NK-92 treated with Interleukin-12 subunit alpha and Interleukin-12 subunit beta, amount 100 ng/mL, for 24 hours (cell line): Measurements from ENCODE around the gene ISCU.
"Not testable (repeated sequence)": the region's sequence is repeated elsewhere in the genome, so short reads cannot be mapped to it uniquely, and the experiment has no call there.

Experiments
- DNase-seq: peaks from one replicate; lab custom pipeline; 2025; lab: John Stamatoyannopoulos, UW

The ISCU gene

DNA sequence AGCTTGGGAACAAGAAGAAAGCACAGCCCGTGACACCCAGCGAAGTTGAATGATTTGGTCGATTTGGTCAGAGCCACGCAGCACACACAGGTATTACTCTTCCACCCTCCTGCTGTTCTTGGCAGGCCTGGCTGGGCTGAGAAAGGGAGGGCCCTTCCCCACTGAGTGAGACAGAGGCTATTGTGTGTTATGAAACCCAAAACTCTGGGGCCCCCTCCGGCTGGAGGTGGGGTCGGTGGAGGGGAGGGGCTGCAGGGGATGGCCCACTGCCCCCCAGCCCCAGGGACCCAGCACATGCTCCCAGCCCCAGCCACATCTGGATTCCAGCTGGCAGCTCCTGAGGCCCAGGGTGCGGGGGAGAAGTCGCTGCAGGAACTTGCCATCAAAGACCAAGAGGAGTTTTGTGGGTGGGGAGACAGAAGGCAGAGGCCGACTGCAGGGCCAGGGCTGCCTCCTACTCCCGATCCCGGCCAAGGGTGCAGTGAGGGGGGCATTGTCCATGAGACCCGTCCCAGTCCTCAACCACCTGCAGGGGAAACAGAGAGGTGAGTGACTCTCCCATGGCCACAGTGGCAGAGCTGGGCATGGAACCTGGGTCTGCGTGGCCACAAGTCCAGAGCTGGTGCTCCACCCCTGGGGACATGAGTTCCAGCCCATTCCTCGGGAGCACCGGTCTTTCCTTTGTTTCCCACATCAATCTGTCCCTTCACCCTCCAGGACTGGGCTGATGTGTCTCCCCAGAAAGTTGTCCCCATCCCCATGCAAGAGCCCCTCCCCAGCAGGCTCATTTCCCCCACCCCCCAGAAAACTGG lies 26.8 kb downstream of the ISCU start:
- no peak for DNase-seq

DNA sequence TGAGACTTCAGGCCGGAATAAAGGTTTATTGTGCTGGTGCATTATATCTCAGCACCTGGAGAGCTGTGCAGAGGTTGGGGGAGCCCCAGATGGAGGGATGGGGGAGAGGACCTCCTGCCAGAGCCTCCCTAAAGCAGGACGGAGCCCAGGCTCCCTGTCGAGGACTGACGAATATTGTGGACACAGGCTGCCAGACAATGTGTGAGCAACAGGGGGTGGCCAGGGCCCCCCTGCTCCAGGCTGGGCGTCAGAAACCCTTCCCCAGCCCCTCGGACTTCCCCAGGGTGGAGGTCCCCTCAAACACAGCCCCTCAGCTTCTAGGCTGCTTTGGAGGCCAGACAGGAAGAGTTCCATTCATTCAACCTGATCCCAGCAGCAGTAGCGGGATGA lies 27.4 kb downstream of the ISCU start:
- DNase-seq, result no peak

DNA sequence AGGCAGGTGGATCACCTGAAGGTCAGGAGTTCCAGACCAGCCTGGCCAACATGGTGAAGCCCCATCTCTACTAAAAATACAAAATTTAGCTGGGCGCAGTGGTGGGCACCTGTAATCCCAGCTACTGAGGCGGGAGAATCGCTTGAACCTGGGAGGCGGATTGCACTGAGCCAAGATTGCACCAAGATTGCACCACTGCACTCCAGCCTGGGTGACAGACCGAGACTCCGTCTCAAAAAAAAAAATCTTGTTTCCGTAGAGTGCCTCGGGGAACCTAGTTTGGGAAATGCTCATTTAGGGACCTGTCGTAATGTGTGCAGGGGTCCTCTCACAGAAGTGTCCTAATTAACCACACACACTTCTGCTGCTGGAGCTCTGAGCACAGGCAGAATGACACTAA lies 28.1 kb downstream of the ISCU start:
- not testable (repeated sequence) for DNase-seq

DNA sequence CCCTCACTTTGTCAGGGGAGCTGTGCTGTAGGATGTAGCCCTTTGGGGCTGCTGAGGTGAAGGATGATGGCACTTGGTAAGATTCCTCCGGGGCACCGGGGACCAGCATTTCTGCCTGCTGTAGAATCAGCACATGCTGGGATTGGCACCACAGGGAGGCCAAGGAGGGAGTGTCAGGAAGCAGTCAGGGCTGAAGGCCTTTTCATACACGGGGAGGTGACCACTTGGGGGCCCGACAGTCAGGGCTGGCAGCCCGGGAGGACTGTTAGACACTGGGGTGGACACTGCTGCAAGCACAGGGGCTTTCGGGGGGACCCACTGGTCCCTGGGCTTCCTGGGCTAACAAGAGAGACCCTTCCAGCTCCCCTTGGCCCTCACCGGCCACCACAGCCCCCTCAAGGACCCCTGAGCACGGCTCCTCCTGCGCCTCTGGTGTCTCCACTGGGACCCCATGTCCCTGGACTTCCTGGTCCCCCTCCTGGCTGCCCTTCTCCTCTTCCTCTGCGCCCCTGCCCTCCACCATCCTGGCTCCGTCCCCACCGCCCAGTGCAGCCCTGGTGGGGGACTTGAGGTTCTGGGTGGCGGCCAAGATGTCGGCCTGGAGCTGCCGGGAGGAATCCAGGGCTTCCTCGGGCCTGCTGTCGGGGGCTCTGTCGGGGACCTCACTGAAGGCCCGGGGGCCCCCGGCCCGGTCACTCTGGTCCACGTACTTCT lies 29.0 kb downstream of the ISCU start:
- DNase-seq, result no peak

DNA sequence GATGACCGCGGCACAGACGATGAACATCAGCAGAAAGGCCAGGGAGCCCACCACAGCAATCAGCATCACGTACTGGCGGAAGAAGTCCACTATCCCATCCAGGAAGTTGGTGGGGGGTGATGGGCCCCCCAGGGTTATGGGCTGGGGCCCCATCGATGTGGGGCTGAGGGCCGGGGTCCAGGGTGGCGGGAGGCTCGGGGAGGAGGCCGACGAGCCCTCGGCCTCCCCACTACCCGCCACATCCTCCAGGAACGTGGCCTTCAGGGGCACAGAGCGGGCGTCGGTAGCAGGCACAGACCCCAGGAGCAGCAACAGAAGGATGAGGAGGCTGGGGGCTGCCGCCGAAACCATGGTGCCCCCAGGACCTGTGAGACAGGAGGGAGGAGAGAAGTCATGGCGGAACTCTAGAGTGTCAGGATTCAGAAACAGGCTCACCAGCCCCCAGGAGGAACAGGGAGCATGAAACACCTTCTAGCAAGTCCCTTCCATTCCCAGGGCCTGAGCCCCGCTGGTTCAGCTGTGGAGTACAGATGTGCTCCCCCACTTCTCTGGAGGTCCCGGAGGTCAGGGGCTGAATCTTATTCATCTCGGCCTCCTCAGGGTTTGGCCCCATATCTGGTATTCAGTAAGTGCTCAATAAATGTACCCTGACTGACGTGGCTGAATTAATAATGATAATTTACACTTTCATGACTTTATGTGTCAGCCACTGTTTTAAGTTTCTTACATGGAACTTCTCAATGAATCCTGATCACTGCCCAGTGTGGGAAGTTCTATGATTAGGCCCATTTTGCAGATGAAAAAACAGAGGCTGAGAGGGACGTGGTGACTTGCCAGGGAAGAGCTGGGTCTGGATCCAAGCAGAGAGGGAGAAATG lies 29.9 kb downstream of the ISCU start:
- DNase-seq, result no peak

DNA sequence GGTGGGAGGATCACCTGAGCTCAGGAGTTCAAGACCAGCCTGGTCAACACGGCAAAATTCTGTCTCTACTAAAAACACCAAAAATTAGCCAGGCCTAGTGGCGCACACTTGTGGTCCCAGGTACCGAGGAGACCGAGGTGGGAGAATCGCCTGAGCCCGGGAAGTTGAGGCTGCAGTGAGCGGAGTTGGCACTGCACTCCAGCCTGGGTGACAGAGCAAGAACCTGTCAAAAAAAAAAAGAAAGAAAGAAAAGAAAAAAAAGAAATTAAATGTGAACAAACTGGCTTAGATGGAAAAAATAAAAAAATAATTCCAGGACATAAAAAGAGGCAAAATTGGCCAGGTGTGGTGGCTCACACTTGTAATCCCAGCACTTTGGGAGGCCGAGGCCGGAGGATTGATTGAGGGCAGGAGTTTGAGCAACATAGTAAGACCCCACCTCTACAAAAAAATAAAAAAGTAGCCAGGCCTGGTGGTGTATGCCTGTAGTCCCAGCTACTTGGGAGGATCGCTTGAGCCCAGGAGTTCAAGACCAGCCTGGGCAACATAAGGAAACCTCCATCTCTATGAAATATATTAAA lies 32.0 kb downstream of the ISCU start:
- no peak for DNase-seq

DNA sequence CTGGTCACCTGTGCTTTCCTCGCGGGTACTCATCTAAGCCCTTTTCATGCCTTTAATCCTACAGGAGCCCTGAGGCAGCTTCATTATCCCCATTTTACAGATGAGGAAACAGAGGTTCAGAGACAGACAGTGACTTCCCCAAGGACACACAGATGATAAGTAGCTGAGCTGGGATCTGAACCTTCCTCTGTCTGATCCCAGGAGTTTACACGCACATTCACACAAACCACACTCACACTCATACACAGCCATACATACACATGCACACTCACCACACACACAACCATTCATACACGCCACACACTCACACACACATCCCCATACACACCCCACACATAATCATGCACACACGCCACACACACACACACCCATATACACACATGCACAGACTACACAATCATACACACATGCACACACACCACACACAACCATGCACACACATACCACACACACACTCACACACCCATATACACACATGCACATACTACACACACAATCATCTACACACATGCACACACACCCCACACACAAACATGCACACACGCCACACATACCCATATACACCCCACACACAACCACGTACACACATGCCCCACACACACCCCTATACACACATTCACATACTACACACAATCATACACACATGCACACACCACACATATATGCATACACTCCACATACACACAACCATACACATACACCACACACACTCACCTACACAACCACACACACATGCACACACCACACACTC lies 32.7 kb downstream of the ISCU start:
- DNase-seq, result no peak

DNA sequence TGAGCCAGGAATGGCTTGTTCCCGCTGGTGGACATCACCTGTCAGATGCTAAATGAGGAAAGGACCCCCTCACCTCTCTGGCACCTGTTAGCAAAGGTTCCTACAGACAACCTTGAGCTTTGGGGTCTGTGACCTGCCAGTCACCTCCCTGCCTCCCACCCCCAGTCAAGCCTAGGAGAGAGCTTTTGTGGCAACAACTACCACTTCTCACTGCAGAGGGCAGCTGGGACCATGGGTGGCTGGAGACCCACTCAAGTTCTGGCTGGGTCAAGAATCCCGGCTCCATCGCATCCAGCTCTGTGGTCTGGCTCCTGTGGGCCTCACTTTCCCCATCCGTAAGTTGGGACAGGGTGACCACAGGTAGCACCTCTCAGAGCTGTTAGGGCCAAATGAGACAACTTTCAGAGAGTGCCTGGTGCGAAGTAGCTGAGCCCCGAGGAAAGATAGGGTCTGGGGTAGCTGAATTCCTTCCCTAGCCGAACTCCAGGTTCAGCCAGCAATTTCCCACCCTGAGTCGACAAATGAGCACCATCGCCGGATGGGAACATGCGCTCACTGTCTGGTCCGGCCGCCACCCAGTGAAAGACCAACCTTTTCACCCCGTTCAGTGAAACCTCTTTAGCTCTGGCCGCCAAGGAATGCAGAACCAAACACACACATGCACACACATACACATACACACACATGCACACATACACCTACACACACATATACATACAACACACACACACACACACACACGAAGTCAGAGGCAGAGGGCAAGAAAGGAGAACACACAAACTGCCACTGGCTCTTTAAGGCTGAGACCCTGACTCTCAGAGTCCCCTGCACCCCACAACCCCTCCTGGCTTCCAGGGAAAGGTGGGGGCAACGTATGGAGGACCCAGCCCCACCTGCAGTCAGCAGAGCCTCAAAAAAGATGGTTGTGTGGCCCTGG lies 33.6 kb downstream of the ISCU start:
- no peak for DNase-seq

DNA sequence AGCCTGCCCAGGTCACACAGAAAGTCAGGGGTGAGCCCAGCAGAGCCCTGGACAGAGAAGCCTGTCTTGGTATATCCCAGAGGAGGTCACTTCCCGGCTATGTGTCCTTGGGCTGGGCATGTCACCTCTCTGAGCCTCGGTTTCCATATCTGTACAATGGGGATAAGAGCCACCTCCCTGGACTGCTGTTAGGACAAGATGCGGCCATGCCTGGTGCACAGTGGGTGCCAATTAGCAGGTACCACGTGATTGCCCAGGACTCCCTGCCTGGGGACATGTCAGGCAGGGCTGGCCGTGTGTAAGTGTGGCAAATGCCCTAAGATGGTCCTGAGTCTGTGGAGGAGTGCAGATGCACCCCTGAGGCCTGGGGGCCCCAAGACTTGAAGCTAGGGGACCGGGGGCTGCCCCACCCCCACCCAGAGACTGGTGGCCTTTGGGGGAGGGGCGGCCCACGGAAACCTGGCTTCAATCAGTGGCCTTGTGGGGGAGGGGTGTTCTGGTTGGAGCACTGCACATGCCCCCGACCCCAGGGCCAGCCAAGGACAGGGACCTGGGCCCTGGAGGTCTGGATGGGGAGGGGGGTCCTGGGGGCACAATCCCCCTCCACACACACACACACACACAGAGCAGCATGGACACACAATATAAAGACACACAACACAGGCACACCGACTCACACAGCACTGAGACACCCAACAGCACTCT lies 34.6 kb downstream of the ISCU start:
- DNase-seq, result no peak

DNA sequence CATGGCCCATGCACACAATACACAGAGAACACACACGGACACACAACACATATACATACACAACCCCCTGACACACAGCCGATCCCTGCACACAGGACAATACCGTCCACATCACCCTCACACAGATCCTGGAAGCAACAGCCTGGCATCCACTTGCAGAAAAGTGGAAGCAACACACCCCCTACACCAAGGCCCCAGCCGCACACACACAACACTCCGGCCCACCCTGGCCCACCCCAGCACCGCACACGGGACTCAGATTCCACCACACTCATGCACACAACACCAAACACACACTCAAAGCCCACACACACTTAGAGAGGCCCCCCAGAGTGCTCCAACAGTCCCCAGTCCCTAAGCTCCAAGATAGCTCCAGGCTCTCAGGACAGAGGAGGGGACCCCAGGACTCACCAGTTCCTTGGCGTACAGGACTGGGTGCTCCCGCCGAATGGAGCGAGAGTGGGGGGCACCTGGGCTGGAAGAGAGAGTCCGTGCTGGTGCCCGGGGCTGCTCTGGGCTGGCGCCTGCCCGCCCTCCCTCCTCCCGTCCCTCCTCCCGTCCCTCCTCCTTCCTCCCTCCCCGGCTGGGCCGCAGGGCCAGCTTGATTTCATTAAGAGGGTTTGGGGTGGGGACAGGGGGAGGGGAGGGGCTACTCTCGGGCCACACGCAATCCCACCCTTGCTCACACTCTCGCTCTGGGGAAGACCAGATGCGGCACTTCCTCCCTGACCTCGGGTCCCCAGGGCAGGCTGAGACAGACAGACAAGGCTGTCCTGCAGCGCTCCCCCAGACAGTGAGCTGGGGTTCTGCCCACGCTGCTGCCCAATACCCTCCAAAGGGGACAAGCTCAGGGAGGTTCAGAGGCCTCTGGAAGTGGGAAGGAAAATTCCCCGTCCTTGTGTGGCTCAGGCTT lies 35.4 kb downstream of the ISCU start, which contains the start of gene TMEM119:
Gene TMEM119 (minus strand): TSS at position 526 of the 913 bp plus-strand sequence. CDS start 5,701 bp downstream, outside the sequence.
- DNase-seq, result no peak

DNA sequence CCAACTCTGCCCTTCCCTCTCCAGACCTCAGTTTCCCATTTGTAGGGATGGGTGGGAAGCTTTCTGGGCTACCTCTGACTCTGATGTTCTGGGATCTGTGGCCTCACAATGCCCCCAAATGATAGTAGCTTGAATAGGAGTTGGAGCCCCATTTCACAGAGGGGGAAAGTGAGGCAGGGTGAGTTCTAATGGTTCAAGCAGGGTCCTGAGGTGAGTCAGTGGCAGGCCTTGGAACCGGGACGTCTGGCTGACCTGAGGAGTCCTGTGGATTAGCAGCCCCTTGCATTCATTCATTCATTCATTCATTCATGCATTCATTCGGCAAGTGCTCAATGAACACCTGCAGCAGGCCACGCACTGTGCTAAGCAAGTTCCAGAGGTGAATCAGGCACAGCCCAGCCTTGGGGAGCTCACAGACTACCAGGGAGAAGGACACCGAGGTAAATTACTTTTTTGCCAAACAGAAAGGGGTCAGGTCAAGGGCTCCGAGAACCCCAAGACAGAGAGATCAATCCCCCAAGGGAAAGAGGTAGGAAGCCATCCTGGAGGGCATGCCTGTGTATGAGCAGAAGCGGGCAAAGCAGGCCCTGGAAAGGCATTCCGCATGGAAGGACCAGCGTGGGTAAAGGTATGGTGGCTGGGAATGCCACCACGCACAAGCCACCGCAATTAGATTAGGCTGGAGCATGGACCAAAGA lies 36.3 kb downstream of the ISCU start:
- DNase-seq, result no peak

DNA sequence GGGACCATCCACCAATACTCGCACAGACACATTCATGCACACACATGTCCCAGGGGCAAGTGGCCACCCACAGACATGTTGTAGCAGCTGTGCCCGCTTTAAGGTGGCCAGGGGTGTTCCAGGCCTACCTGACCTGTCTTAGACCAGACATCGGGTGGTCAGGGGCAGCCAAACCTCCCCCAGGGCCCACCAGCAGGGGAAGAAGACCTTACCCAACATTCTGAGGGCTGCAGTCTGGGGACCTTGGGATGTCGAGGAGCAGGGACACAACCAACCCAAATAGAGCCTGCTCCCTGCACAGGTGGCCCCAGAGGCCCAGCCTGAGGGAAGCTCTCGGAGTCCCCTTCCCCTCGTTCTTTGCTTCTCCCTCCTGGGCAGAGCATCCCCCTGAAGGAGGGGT lies 37.1 kb downstream of the ISCU start:
- DNase-seq, result no peak

DNA sequence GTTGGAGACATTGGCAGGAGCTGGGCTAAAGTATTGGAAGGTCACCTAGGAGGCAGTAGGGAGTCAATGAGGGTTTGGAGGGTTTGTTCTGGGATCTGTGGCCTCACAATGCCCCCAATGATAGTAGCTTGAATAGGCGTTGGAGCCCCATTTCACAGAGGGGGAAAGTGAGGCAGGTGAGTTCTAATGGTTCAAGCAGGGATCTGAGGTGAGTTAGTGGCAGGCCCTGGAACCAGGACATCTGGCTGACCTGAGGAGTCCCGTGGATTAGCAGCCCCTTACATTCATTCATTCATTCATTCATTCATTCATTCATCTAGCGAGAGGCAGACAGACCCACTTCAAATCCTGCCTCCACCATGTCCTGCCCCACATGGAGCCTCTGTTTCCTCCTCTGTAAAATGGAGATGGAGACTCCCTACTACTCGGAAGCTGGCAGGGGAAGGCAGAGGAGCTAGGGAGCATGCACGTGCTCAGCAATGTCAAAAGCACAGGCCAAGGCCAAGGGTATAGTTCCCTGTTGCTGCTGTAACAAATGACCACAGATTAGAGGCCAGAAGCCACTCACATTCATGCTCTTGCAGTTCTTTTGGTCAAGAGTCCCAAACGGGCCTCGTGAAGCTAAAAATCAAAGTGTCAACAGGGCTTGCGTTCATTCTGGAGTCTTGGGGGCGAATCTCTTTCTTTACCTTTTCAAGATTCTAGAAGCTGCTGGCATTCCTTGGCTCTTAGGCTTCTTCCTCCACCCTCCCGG lies 37.7 kb downstream of the ISCU start:
- DNase-seq, result no peak

DNA sequence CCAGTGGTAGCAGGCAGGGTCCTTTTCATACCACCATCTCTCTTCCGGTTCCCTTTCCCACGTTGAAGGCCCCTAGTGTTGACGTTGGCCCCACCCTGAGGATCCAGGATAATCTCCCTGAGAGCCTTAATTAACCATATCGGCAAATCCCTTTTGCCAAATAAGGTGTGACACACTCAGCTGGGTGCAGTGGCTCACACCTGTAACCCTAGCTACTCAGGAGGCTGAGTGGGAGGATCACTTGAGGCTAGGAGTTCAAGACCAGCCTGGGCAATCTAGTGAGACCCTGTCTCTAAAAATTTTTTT lies 38.3 kb downstream of the ISCU start:
- DNase-seq, result no peak

DNA sequence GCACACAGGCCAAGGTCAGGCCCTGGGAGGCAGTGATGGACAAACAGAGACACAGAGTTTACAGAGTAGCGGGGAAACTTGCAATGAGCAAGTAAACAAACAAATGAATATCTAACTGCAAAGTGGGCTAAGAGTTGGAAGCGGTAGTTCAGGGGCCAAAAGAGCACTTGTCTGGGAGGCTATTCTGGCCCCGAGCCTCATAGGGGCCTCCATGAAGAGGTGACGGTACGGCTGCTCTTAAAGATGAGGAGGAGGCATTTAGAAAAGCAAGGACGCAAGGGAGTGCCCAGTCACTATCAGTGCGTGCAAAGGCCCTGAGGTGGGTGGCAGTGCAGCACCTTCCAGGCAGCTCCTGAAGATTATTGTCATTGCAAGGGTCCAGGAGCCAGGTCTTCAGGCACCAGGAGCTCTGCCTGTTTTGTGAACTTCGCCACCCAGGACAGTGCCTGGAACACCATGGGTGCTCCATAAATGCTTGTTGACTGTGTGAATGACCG lies 39.9 kb downstream of the ISCU start:
- no peak for DNase-seq

DNA sequence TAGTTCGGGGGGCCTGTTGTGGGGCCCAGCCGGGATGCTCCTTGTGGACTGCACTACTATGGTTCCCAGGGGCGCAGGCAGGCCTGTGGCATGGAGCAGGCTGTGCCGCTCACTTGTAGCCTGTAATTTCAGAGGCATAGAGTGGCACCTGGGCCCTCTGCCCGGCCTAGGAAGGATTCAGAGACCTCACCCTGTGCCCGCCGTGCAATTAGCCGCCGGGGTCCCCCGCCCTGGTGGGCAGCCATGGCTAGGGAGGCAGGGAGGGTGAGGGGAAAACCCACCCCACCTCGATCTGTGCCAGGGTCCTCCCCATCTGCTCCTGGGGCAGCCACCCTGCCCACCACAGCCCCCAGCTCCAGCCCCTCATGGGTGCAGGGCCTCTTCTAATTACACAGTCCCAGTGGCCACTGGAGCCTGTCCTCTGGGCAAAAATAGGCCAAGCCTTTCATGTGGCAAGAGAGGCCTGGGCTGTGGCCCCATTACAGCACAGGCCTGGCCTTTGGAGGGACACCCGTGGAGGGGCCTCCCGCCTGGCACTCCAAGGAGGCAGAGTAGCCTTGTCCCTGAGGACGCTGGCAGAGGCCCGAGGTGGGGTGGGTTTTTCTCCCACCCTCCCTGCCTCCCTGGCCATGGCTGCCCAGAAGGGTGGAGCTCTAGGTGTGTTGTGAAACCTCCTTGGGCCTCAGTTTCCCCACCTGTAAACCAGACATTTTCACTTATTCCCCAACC lies 40.7 kb downstream of the ISCU start:
- no peak for DNase-seq
